ENCODE measurements around the gene TSPAN15.

The TSPAN15 gene

GRCh38 chr10:69489506-69490090 lies 38.3 kb downstream of the TSPAN15 start:
- DNase-seq: no peak

- no peak for DNase-seq
Measured at GRCh38 chr10:69490876-69491275, 39.6 kb downstream of the TSPAN15 start.

- no peak for DNase-seq
Measured at GRCh38 chr10:69491611-69492010, 40.3 kb downstream of the TSPAN15 start.

- no peak for DNase-seq
Measured at GRCh38 chr10:69492091-69492745, 41.0 kb downstream of the TSPAN15 start.

GRCh38 chr10:69492746-69493462 lies 41.6 kb downstream of the TSPAN15 start:
- DNase-seq: no peak

GRCh38 chr10:69494626-69495558 lies 43.6 kb downstream of the TSPAN15 start:
- DNase-seq: no peak

GRCh38 chr10:69495666-69496065 lies 44.4 kb downstream of the TSPAN15 start:
- no peak for DNase-seq

- no peak for DNase-seq
Measured at GRCh38 chr10:69496352-69497230, 45.3 kb downstream of the TSPAN15 start.

- DNase-seq: no peak
Measured at GRCh38 chr10:69497231-69497561, 45.9 kb downstream of the TSPAN15 start.

- DNase-seq: no peak
Measured at GRCh38 chr10:69497611-69498390, 46.5 kb downstream of the TSPAN15 start.

GRCh38 chr10:69498711-69499471 lies 47.6 kb downstream of the TSPAN15 start:
- no peak for DNase-seq

GRCh38 chr10:69499726-69500689 lies 48.7 kb downstream of the TSPAN15 start:
- no peak for DNase-seq

- DNase-seq: no peak
Measured at GRCh38 chr10:69500864-69501468, 49.7 kb downstream of the TSPAN15 start.

- no peak for DNase-seq
Measured at GRCh38 chr10:69501657-69502056, 50.4 kb downstream of the TSPAN15 start.

GRCh38 chr10:69502589-69502988 lies 51.3 kb downstream of the TSPAN15 start:
- DNase-seq: no peak

GRCh38 chr10:69503001-69503895 lies 52.0 kb downstream of the TSPAN15 start:
- DNase-seq: no peak

- no peak for DNase-seq
Measured at GRCh38 chr10:69503896-69504265, 52.6 kb downstream of the TSPAN15 start.
